GM19193 (cell line): ENCODE data around the gene ATF2.

Source experiments
- POLR2A ChIP-seq: IDR thresholded peaks from 4 replicates; pipeline ENCODE4 v1.6.1; 2011; ENCODE audit not compliant: insufficient read depth, insufficient read length; ENCODE audit errors: extremely low read depth

ATF2 gene

GRCh38 chr2:175062787-175063585 is 105.0 kb downstream of the ATF2 start:
- TF ChIP-seq POLR2A: no peak

GRCh38 chr2:175057078-175057685 is 110.8 kb downstream of the ATF2 start:
- TF ChIP-seq POLR2A: no peak

- TF ChIP-seq POLR2A: no peak
Measured at GRCh38 chr2:175055993-175056392, 112.0 kb downstream of the ATF2 start.

GRCh38 chr2:175054340-175054739 is 113.7 kb downstream of the ATF2 start:
- no peak for TF ChIP-seq POLR2A

GRCh38 chr2:175049661-175050060 is 118.3 kb downstream of the ATF2 start:
- no peak for TF ChIP-seq POLR2A

GRCh38 chr2:175048275-175048674 is 119.7 kb downstream of the ATF2 start:
- no peak for TF ChIP-seq POLR2A

GRCh38 chr2:175039490-175039889 is 128.5 kb downstream of the ATF2 start:
- TF ChIP-seq POLR2A: no peak

- no peak for TF ChIP-seq POLR2A
Measured at GRCh38 chr2:175039031-175039430, 129.0 kb downstream of the ATF2 start.

GRCh38 chr2:175037941-175038340 is 130.1 kb downstream of the ATF2 start:
- TF ChIP-seq POLR2A: no peak

GRCh38 chr2:175036582-175037018 is 131.4 kb downstream of the ATF2 start:
- TF ChIP-seq POLR2A: no peak

- no peak for TF ChIP-seq POLR2A
Measured at GRCh38 chr2:175035806-175036205, 132.2 kb downstream of the ATF2 start.

- no peak for TF ChIP-seq POLR2A
Measured at GRCh38 chr2:175034716-175035115, 133.3 kb downstream of the ATF2 start.

GRCh38 chr2:175030380-175031271 is 137.4 kb downstream of the ATF2 start:
- TF ChIP-seq POLR2A: no peak

- TF ChIP-seq POLR2A: no peak
Measured at GRCh38 chr2:175027755-175028154, 140.2 kb downstream of the ATF2 start.

- TF ChIP-seq POLR2A: no peak
Measured at GRCh38 chr2:175026385-175026784, 141.6 kb downstream of the ATF2 start.
